Measurements from ENCODE around the gene PTPRM. TPM values are rescaled to one million over a fixed set of nuclear protein-coding genes. Genes with fewer than 3 reads are reported as not detected.

Gene PTPRM
- total and polyA plus RNA-seq, 2 of the 8 experiments (the other 6 are each of a cell fraction or from before 2014, with no cell fraction given): 4.1 to 7.0 TPM

GRCh38 chr18:8229040-8229439, 661.9 kb downstream of the PTPRM start (continued):
- TF ChIP-seq CHD7 (IDR thresholded peaks at IDR 0.05; ENCODE audit: insufficient replicate concordance, low read length) (no peak), BRCA1 (IDR thresholded peaks at IDR 0.05; ENCODE audit: low read depth, low read length) (no peak), NRF1 (IDR thresholded peaks at IDR 0.05; ENCODE audit: low read depth, low read length) (no peak), CTBP2 (IDR thresholded peaks at IDR 0.05; ENCODE audit: borderline replicate concordance, insufficient read depth, insufficient read length, low read length) (no peak), ATF3 (IDR thresholded peaks at IDR 0.05; ENCODE audit: insufficient read depth, low read depth, low read length) (no peak), EGR1 (IDR thresholded peaks at IDR 0.05; ENCODE audit: borderline replicate concordance, low read depth, low read length) (no peak), SIN3A (conservative IDR thresholded peaks at IDR 0.05 in 1 of 2, IDR thresholded peaks at IDR 0.05 in 1 of 2; ENCODE audit: low read depth in 1 of 2, low read length in 2 of 2) (no peak), CREB1 (IDR thresholded peaks at IDR 0.05) (no peak), CEBPB (IDR thresholded peaks at IDR 0.05; ENCODE audit: low read depth, low read length) (no peak), BCL11A (IDR thresholded peaks at IDR 0.05; ENCODE audit: low read depth in 2 of 2, low read length in 2 of 2) (no peak), SAP30 (IDR thresholded peaks at IDR 0.05; ENCODE audit: insufficient read depth, insufficient replicate concordance, low read length) (no peak)
